GM23338 (cell line): ENCODE measurements around the gene AP1S1. TPM values are rescaled to one million over a fixed set of nuclear protein-coding genes. Genes with fewer than 3 reads are reported as not detected.

Source experiments
- ATAC-seq: fragments of 200-7000 bp; cut with Tn5 transposase; 3 replicates; pipeline ENCODE4 v1.9.1; 2020
- DNase-seq: peaks from one replicate; pipeline ENCODE4 v3.0.0-alpha.2; 2015; ENCODE audit warnings: low spot score
- H2AFZ ChIP-seq: fragments of 200-600 bp; sonication (generic); 2 replicates; pipeline ENCODE4 v1.8.0; 2016; ENCODE audit warnings: antibody characterized with exemption, mild to moderate bottlenecking, moderate library complexity
- H3F3A ChIP-seq: fragments of 200-600 bp; sonication (generic); replicated peaks from 2 replicates; pipeline ENCODE4 v1.8.0; 2017; ENCODE audit warnings: antibody characterized with exemption, mixed run types, low read depth
- H3K27ac ChIP-seq: fragments of 200-600 bp; sonication (generic); 2 replicates; pipeline ENCODE4 v1.6.1; 2016; ENCODE audit warnings: low read depth
- H3K27me3 ChIP-seq: fragments of 200-600 bp; sonication (generic); 2 replicates; pipeline ENCODE4 v1.8.0; 2016; ENCODE audit warnings: mild to moderate bottlenecking, mixed run types, moderate library complexity; ENCODE audit not compliant: insufficient read depth
- H3K36me3 ChIP-seq: fragments of 200-600 bp; sonication (generic); 2 replicates; pipeline ENCODE4 v1.8.0; 2016; ENCODE audit warnings: mild to moderate bottlenecking; ENCODE audit not compliant: insufficient read depth
- H3K4me1 ChIP-seq: fragments of 200-600 bp; sonication (generic); 2 replicates; pipeline ENCODE4 v1.8.0; 2016; ENCODE audit warnings: mild to moderate bottlenecking, moderate library complexity; ENCODE audit not compliant: insufficient read depth
- H3K4me2 ChIP-seq: fragments of 200-600 bp; sonication (generic); 2 replicates; pipeline ENCODE4 v1.7.1; 2017; ENCODE audit warnings: mixed run types
- H3K4me3 ChIP-seq: fragments of 200-600 bp; sonication (generic); 2 replicates; pipeline ENCODE4 v1.6.1; 2016; ENCODE audit warnings: mixed run types
- H3K79me2 ChIP-seq: fragments of 200-600 bp; sonication (generic); replicated peaks from 2 replicates; pipeline ENCODE4 v1.8.0; 2017; ENCODE audit warnings: mild to moderate bottlenecking; ENCODE audit not compliant: insufficient read depth
- H3K9me2 ChIP-seq: fragments of 200-600 bp; sonication (generic); 2 replicates; pipeline ENCODE4 v1.8.0; 2017; ENCODE audit not compliant: insufficient read depth
- H4K20me1 ChIP-seq: fragments of 200-600 bp; sonication (generic); replicated peaks from 2 replicates; pipeline ENCODE4 v1.8.0; 2017; ENCODE audit warnings: mild to moderate bottlenecking; ENCODE audit not compliant: insufficient read depth
- H3K27ac Mint-ChIP-seq: 2 replicates; pipeline ENCODE4 v1.8.0; 2020; ENCODE audit warnings: inconsistent platforms, mild to moderate bottlenecking, moderate library complexity, mixed read lengths
- H3K27me3 Mint-ChIP-seq: 3 replicates; pipeline ENCODE4 v1.8.0; 2022; ENCODE audit warnings: low read depth, mild to moderate bottlenecking, moderate library complexity, mixed read lengths, inconsistent platforms; ENCODE audit not compliant: insufficient read depth, poor library complexity
- H3K36me3 Mint-ChIP-seq: 3 replicates; pipeline ENCODE4 v1.8.0; 2021; ENCODE audit warnings: low read depth, mild to moderate bottlenecking, inconsistent platforms, moderate library complexity, mixed read lengths
- H3K4me1 Mint-ChIP-seq: 3 replicates; pipeline ENCODE4 v1.8.0; 2020; ENCODE audit warnings: mild to moderate bottlenecking, inconsistent platforms, mixed read lengths
- H3K4me3 Mint-ChIP-seq: 3 replicates; pipeline ENCODE4 v1.8.0; 2021; ENCODE audit warnings: moderate library complexity, mild to moderate bottlenecking, inconsistent platforms, mixed read lengths
- H3K9me3 Mint-ChIP-seq: 3 replicates; pipeline ENCODE4 v1.8.0; 2020; ENCODE audit warnings: moderate library complexity, mild to moderate bottlenecking, inconsistent platforms, mixed read lengths
- CREB1 ChIP-seq: fragments of 250-450 bp; sonication (Bioruptor Pico); IDR thresholded peaks from 2 replicates; pipeline ENCODE4 v1.5.0; 2020; ENCODE audit warnings: low read depth, mild to moderate bottlenecking, moderate library complexity
- EZH2 ChIP-seq: fragments of 200-600 bp; sonication (generic); IDR thresholded peaks from one replicate; pipeline ENCODE4 v1.8.0; 2017; ENCODE audit warnings: antibody characterized with exemption, mild to moderate bottlenecking, low read depth; ENCODE audit not compliant: unreplicated experiment
- NANOG ChIP-seq: IDR thresholded peaks from 2 replicates; pipeline ENCODE4 v1.6.1; 2016; ENCODE audit warnings: antibody characterized with exemption, borderline replicate concordance
- POLR2AphosphoS5 ChIP-seq: IDR thresholded peaks from 2 replicates; pipeline ENCODE4 v1.6.1; 2016; ENCODE audit warnings: antibody characterized with exemption, low read depth
- STAT1 ChIP-seq: IDR thresholded peaks from one replicate; pipeline ENCODE4 v1.6.1; 2016; ENCODE audit warnings: antibody characterized with exemption; ENCODE audit not compliant: unreplicated experiment
- polyA plus RNA-seq: library from polyadenylated mRNA; unstranded; fragments of >200 nt; fragmentation: Nextera tagmentation; extraction: Ambion mirVana; gene quantifications from 2 replicates; pipeline ENCODE4 v1.2.1, GENCODE V29; 2016
- total RNA-seq: library from RNA; depleted of rRNA; stranded (reverse); fragments of >200 nt; shearing (Covaris generic); gene quantifications from 2 replicates; pipeline ENCODE4 v1.2.3, GENCODE V29; 2014
- TF ChIP-seq, protein P1 (sequence below): IDR thresholded peaks from one replicate; pipeline ENCODE4 v1.6.1; 2018; ENCODE audit warnings: antibody characterized with exemption; ENCODE audit not compliant: unreplicated experiment
- TF ChIP-seq, protein P2 (sequence below), 2 experiments: fragments of 200-600 bp in 1 of 2; sonication (generic) in 1 of 2; conservative IDR thresholded peaks; 2 replicates each; pipeline versions ENCODE4 v1.5.1 to v1.6.1; 2016 to 2017; ENCODE audit warnings: antibody characterized with exemption in 2 of 2, low read depth in 2 of 2, mild to moderate bottlenecking in 2 of 2, moderate library complexity in 1 of 2

The AP1S1 gene
- total and polyA plus RNA-seq, 2 experiments from 2014 or later: 11.5 to 60.6 TPM

DNA sequence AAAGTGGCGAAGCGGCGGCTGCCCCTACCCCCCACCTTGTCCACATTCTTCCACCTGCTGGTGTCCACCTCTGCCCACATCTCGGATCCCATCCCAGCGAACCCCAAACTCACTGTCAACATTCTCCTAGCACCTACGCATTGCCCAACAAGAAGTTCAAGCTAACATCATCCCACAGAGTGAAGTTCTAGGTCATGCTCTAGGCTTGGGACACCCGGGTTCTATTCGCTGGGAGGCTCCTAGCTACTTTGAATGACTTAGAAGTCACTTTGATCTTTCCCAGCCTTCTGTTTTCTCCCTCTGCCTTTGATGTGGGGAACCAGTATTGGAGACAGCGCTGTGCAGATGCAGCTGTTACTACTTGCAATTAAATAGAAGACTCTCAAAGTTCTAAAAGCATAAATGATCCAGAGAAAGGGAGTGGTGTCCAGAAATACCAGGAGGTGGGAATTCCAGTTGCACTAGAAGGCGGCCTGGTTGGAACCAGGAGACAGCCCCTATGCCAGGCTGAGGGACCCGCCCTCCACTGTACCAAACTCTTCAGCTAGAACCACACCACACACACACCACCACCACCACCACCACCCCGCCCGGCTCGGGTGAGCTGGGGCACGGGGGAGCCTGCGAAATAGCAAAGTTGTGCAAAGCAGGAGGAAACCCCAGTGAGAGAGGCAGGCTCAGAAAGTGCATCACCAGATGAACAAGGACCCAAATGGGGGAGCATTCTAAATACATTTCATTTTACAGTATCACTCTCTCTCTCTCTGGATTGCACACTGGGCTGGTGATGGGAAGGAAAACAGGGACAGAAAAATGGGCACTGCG lies 16.6 kb downstream of the AP1S1 start:
- Histone ChIP-seq H3K79me2 (no peaks in the 10 kb centered on the region), H4K20me1 (peaks cover 3% of the 10 kb centered on the region; the same call in 1 of the 2 replicates), H3K9me2 (no peaks in the 10 kb centered on the region), H3K4me2 (peak overlapping the region; percentile 98), H3F3A (peaks cover 20% of the 10 kb centered on the region), H3K36me3 (no peaks in the 10 kb centered on the region), H3K4me3 (peak overlapping the region; percentile 76), H3K27me3 (peaks cover 95% of the 10 kb centered on the region), H2AFZ (no peak overlapping the region), H3K4me1 (peaks cover 58% of the 10 kb centered on the region), H3K27ac (no peak overlapping the region)
- Mint-ChIP-seq H3K9me3 (peaks cover 4% of the 10 kb centered on the region; the same call in 2 of the 3 replicates), H3K27me3 (peaks cover 96% of the 10 kb centered on the region), H3K36me3 (no peaks in the 10 kb centered on the region; the same call in 2 of the 3 replicates), H3K4me3 (peak overlapping the region; percentile 60), H3K27ac (no peak overlapping the region), H3K4me1 (peaks cover 61% of the 10 kb centered on the region)
- no peak for TF ChIP-seq POLR2AphosphoS5
- TF ChIP-seq EZH2: peak; percentile 77
- no peak for TF ChIP-seq CREB1 (CRISPR knock-in tag)
- no peak for TF ChIP-seq STAT1
- TF ChIP-seq, protein P1, sequence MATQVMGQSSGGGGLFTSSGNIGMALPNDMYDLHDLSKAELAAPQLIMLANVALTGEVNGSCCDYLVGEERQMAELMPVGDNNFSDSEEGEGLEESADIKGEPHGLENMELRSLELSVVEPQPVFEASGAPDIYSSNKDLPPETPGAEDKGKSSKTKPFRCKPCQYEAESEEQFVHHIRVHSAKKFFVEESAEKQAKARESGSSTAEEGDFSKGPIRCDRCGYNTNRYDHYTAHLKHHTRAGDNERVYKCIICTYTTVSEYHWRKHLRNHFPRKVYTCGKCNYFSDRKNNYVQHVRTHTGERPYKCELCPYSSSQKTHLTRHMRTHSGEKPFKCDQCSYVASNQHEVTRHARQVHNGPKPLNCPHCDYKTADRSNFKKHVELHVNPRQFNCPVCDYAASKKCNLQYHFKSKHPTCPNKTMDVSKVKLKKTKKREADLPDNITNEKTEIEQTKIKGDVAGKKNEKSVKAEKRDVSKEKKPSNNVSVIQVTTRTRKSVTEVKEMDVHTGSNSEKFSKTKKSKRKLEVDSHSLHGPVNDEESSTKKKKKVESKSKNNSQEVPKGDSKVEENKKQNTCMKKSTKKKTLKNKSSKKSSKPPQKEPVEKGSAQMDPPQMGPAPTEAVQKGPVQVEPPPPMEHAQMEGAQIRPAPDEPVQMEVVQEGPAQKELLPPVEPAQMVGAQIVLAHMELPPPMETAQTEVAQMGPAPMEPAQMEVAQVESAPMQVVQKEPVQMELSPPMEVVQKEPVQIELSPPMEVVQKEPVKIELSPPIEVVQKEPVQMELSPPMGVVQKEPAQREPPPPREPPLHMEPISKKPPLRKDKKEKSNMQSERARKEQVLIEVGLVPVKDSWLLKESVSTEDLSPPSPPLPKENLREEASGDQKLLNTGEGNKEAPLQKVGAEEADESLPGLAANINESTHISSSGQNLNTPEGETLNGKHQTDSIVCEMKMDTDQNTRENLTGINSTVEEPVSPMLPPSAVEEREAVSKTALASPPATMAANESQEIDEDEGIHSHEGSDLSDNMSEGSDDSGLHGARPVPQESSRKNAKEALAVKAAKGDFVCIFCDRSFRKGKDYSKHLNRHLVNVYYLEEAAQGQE: no peak
- no peak for TF ChIP-seq NANOG
- DNase-seq (no peak), ATAC-seq (no peak)

GRCh38 chr7:101171442-101171837 lies 17.2 kb downstream of the AP1S1 start:
- Mint-ChIP-seq H3K27me3 (peaks cover 98% of the 10 kb centered on the region), H3K4me3 (peak overlapping the region; percentile 60)
- peak overlapping the region; percentile 64 for H3K4me3 ChIP-seq

More at GRCh38 chr7:101171442-101171837, 17.2 kb downstream of the AP1S1 start:
- H4K20me1 ChIP-seq: peaks cover 3% of the 10 kb centered on the region; the same call in 1 of the 2 replicates
- Mint-ChIP-seq H3K27ac (no peak overlapping the region), H3K9me3 (peaks cover 4% of the 10 kb centered on the region; the same call in 2 of the 3 replicates), H3K36me3 (no peaks in the 10 kb centered on the region; the same call in 2 of the 3 replicates), H3K4me1 (peaks cover 58% of the 10 kb centered on the region)
- H3K79me2 ChIP-seq: no peaks in the 10 kb centered on the region
- peaks cover 55% of the 10 kb centered on the region for H3K4me1 ChIP-seq
- peaks cover 20% of the 10 kb centered on the region for H3F3A ChIP-seq
- H3K36me3 ChIP-seq: no peaks in the 10 kb centered on the region
- peak overlapping the region; percentile 98 for H3K4me2 ChIP-seq
- 0 out of 2 replicates have a peak overlapping the region, but pooled peaks have one; percentile 23 for H2AFZ ChIP-seq
- H3K27me3 ChIP-seq: peaks cover 97% of the 10 kb centered on the region
- no peak for TF ChIP-seq NANOG
- TF ChIP-seq, protein P2, sequence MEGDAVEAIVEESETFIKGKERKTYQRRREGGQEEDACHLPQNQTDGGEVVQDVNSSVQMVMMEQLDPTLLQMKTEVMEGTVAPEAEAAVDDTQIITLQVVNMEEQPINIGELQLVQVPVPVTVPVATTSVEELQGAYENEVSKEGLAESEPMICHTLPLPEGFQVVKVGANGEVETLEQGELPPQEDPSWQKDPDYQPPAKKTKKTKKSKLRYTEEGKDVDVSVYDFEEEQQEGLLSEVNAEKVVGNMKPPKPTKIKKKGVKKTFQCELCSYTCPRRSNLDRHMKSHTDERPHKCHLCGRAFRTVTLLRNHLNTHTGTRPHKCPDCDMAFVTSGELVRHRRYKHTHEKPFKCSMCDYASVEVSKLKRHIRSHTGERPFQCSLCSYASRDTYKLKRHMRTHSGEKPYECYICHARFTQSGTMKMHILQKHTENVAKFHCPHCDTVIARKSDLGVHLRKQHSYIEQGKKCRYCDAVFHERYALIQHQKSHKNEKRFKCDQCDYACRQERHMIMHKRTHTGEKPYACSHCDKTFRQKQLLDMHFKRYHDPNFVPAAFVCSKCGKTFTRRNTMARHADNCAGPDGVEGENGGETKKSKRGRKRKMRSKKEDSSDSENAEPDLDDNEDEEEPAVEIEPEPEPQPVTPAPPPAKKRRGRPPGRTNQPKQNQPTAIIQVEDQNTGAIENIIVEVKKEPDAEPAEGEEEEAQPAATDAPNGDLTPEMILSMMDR (conservative IDR thresholded peaks at IDR 0.05; ENCODE audit: low read depth in 2 of 2): peak in 1 of 2 experiments; percentile 25; a peak in 1 of 4 replicates
- no peak for TF ChIP-seq STAT1
- TF ChIP-seq EZH2: peak; percentile 63
- ATAC-seq (no peak), DNase-seq (no peak)
- H3K9me2 ChIP-seq: no peaks in the 10 kb centered on the region
- no peak overlapping the region for H3K27ac ChIP-seq
